ENCODE results near the gene MYBPC2.

GRCh38 chr19:50480281-50481111 is 47.8 kb downstream of the MYBPC2 start:
- no peak for TF ChIP-seq POLR2A (IDR thresholded peaks at IDR 0.05; ENCODE audit: low read length)
- TF ChIP-seq GATA1 (IDR thresholded peaks at IDR 0.05; ENCODE audit: low read depth, low read length) = no peak
